HCT116 (cell line): ENCODE results near the gene ACVR1. TPM values are rescaled to one million over a fixed set of nuclear protein-coding genes. Genes with fewer than 3 reads are reported as not detected.

ENCODE experiments used
- ATAC-seq: fragments of 200-7000 bp; cut with Tn5 transposase; 2 replicates; pipeline ENCODE4 v1.9.1; 2020; ENCODE audit warnings: mild to moderate bottlenecking, moderate library complexity
- BruUV-seq: library from RNA; stranded (reverse); fragments of 400-500 nt; replicated peaks from 2 replicates; lab custom pipeline; 2021; lab: Mats Ljungman, UMichigan
- CTCF ChIA-PET: fragments of 300-600 bp; sonication (Branson Sonifier 250); formaldehyde crosslinking; loops from one replicate; lab custom pipeline; 2021; ENCODE audit warnings: antibody characterized with exemption; lab: Charles Lee
- POLR2A ChIA-PET: fragments of 300-600, 350-600 bp; sonication (Branson Sonifier 250); formaldehyde crosslinking; loops from one replicate; lab custom pipeline; 2021; ENCODE audit warnings: antibody characterized with exemption; lab: Charles Lee
- RAD21 ChIA-PET, 2 experiments: fragments of 300-600 bp; sonication (Branson Sonifier 250); formaldehyde crosslinking; loops; one replicate each; lab custom pipeline; 2023; ENCODE audit warnings: low total read pairs in 2 of 2; ENCODE audit not compliant: uncharacterized antibody in 2 of 2, unreplicated experiment in 2 of 2, low non-redundant PET in 1 of 2; lab: Charles Lee
- DNase-seq: peaks from one replicate; pipeline ENCODE4 v3.0.0-alpha.2; 2010; ENCODE audit warnings: low read depth, low spot score
- H2AFZ ChIP-seq: fragments of 200-600 bp; shearing (Covaris generic), sonication (generic); 2 replicates; pipeline ENCODE4 v1.6.1; 2017; ENCODE audit warnings: low read depth, mixed run types, mixed read lengths, antibody characterized with exemption, low read length; ENCODE audit not compliant: poor library complexity, severe bottlenecking
- H3K27ac ChIP-seq: 2 replicates; pipeline ENCODE4 v1.5.1; 2012; ENCODE audit warnings: low read depth, low read length
- H3K27me3 ChIP-seq: fragments of 200-600 bp; sonication (generic); 2 replicates; pipeline ENCODE4 v1.6.1; 2016; ENCODE audit warnings: mixed run types, low read length, mixed read lengths; ENCODE audit not compliant: insufficient read depth
- H3K36me3 ChIP-seq, 2 experiments: fragments of 200-500 bp in 1 of 2; fragments of 200-600 bp in 1 of 2; sonication (Bioruptor generic) in 1 of 2; sonication (generic) in 1 of 2; 2 replicates each; pipeline versions ENCODE4 v1.5.1 to v1.6.1; 2014 to 2016; ENCODE audit warnings: low read length in 2 of 2, inconsistent platforms in 1 of 2, mixed read lengths in 1 of 2, mixed run types in 1 of 2; ENCODE audit not compliant: insufficient read depth in 2 of 2, control insufficient read depth in 1 of 2
- H3K4me1 ChIP-seq, 2 experiments: fragments of 200-600 bp in 1 of 2; sonication (generic) in 1 of 2; 2 replicates each; pipeline versions ENCODE4 v1.5.1 to v1.6.1; 2012 to 2017; ENCODE audit warnings: low read length in 2 of 2, inconsistent platforms in 1 of 2, mild to moderate bottlenecking in 1 of 2, mixed read lengths in 1 of 2, mixed run types in 1 of 2, moderate library complexity in 1 of 2; ENCODE audit not compliant: insufficient read depth in 2 of 2, control insufficient read depth in 1 of 2
- H3K4me2 ChIP-seq: fragments of 200-600 bp; sonication (generic); 2 replicates; pipeline ENCODE4 v1.6.1; 2017; ENCODE audit warnings: mixed run types, low read length, mixed read lengths
- H3K4me3 ChIP-seq, 2 experiments: fragments of 200-600 bp in 1 of 2; sonication (generic) in 1 of 2; replicated peaks in 1 of 2; 2 replicates each; pipeline ENCODE4 v1.5.1; 2011 to 2016; ENCODE audit warnings: low read length in 2 of 2, control low read depth in 1 of 2, low read depth in 1 of 2, mild to moderate bottlenecking in 1 of 2, mixed read lengths in 1 of 2, mixed run types in 1 of 2
- H3K79me2 ChIP-seq: fragments of 200-600 bp; sonication (generic); 2 replicates; pipeline ENCODE4 v1.6.1; 2017; ENCODE audit warnings: mild to moderate bottlenecking, mixed run types, low read length, moderate library complexity, mixed read lengths; ENCODE audit not compliant: insufficient read depth
- H3K9ac ChIP-seq: fragments of 200-600 bp; sonication (generic); 2 replicates; pipeline ENCODE4 v1.6.1; 2016; ENCODE audit warnings: low read length, mixed read lengths
- H3K9me2 ChIP-seq: fragments of 200-600 bp; sonication (generic), shearing (Covaris generic); 2 replicates; pipeline ENCODE4 v1.6.1; 2017; ENCODE audit warnings: mixed run types, mild to moderate bottlenecking, moderate library complexity; ENCODE audit not compliant: insufficient read depth
- H3K9me3 ChIP-seq, 2 experiments: fragments of 200-500 bp in 1 of 2; fragments of 200-600 bp in 1 of 2; sonication (Bioruptor generic) in 1 of 2; sonication (generic) in 1 of 2; 2 replicates each; pipeline ENCODE4 v1.6.1; 2014 to 2017; ENCODE audit warnings: low read length in 2 of 2, mixed read lengths in 2 of 2, inconsistent platforms in 1 of 2, low read depth in 1 of 2, mild to moderate bottlenecking in 1 of 2, mixed run types in 1 of 2, moderate library complexity in 1 of 2; ENCODE audit not compliant: control insufficient read depth in 1 of 2, insufficient read depth in 1 of 2
- H4K20me1 ChIP-seq: fragments of 200-600 bp; sonication (generic), shearing (Covaris generic); 2 replicates; pipeline ENCODE4 v1.6.1; 2017; ENCODE audit warnings: mixed run types, mild to moderate bottlenecking, moderate library complexity; ENCODE audit not compliant: insufficient read depth
- CBX3 ChIP-seq: IDR thresholded peaks from 2 replicates; pipeline ENCODE4 v1.6.1; 2012; ENCODE audit warnings: low read depth
- CEBPB ChIP-seq: IDR thresholded peaks from 2 replicates; pipeline ENCODE4 v1.6.1; 2012; ENCODE audit warnings: low read depth
- CTCF ChIP-seq, 3 experiments: fragments of 200-600 bp in 1 of 3; sonication (generic) in 1 of 3; IDR thresholded peaks in 2 of 3; conservative IDR thresholded peaks in 1 of 3; 2 replicates each; pipeline ENCODE4 v1.5.1; 2012 to 2017; ENCODE audit warnings: low read depth in 2 of 3, low read length in 2 of 3, antibody characterized with exemption in 1 of 3, borderline replicate concordance in 1 of 3, control low read depth in 1 of 3, mild to moderate bottlenecking in 1 of 3, mixed read lengths in 1 of 3, mixed run types in 1 of 3, moderate library complexity in 1 of 3; ENCODE audit not compliant: insufficient read depth in 1 of 3
- ELF1 ChIP-seq: IDR thresholded peaks from 2 replicates; pipeline ENCODE4 v1.6.1; 2012; ENCODE audit warnings: low read depth, borderline replicate concordance
- EZH2 ChIP-seq: fragments of 200-600 bp; sonication (generic); IDR thresholded peaks from 2 replicates; pipeline ENCODE4 v1.6.1; 2017; ENCODE audit warnings: antibody characterized with exemption, mixed run types
- MAX ChIP-seq: IDR thresholded peaks from 2 replicates; pipeline ENCODE4 v1.6.1; 2012
- SRF ChIP-seq: IDR thresholded peaks from 2 replicates; pipeline ENCODE4 v1.6.1; 2012; ENCODE audit warnings: low read depth
- YY1 ChIP-seq: IDR thresholded peaks from 2 replicates; pipeline ENCODE4 v1.6.1; 2011; ENCODE audit warnings: low read length, low read depth, moderate library complexity, mild to moderate bottlenecking; ENCODE audit not compliant: insufficient replicate concordance; ENCODE audit errors: extremely low read depth
- intact Hi-C: fragments of 100-400 bp; cut with micrococcal nuclease; formaldehyde crosslinking; loops from 2 replicates; pipeline ENCODE4 v1.10.0; 2022
- total RNA-seq: library from RNA; stranded (reverse); gene quantifications from one replicate; pipeline ENCODE4 v1.2.1, GENCODE V29; 2021; ENCODE audit not compliant: unreplicated experiment
- TF ChIP-seq, protein P1 (sequence below): IDR thresholded peaks from 2 replicates; pipeline ENCODE4 v1.6.1; 2011; ENCODE audit warnings: mild to moderate bottlenecking, low read length, moderate library complexity; ENCODE audit not compliant: insufficient replicate concordance; ENCODE audit errors: extremely low read depth

The ACVR1 gene
- total RNA-seq, 1 experiment from 2014 or later: 16.9 TPM

DNA sequence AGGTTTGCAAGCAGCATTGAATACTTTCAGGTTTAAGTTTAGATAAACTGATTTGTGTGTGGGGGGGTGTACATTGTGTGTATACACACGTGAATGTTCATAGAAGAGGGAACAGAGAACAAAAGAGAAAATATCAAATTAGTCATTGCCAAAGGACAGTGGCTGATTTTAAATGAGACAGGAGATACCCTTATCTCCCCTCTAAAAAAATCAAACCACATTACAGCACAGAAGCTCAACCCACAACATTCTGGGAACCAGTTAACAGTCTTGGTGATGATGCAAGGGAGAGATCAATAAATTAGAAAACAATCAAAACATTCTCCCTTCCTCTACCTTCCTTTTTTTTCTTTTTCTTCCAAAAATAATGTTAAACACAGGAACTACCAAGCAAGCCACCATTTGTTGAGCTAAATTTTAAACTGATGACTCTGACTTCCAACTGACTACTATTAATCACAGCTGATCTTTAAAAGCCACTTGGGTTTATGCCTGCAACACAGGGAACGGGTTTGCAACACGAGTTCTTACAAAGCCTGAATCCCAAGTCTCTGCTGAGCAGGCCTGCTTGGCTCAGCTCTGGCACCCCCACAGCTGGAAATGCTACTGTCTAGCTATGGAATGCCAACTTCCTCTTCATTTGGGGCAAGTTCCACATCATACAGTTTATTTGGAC, 128.3 kb downstream of the ACVR1 start:
- no peaks in the 10 kb centered on the region for H3K27me3 ChIP-seq
- no peaks in the 10 kb centered on the region for H3K9me2 ChIP-seq
- DNase-seq (no peak), ATAC-seq (no peak)
- no peaks in the 10 kb centered on the region for H4K20me1 ChIP-seq
- H3K4me1 ChIP-seq: no peaks in the 10 kb centered on the region
- no peaks in the 10 kb centered on the region for H3K79me2 ChIP-seq
- no peak overlapping the region for H3K4me3 ChIP-seq
- no peak for TF ChIP-seq CEBPB
- TF ChIP-seq MAX: no peak
- no peak for TF ChIP-seq YY1
- TF ChIP-seq CBX3: no peak
- TF ChIP-seq ELF1: no peak
- TF ChIP-seq EZH2: no peak
- TF ChIP-seq, protein P1, sequence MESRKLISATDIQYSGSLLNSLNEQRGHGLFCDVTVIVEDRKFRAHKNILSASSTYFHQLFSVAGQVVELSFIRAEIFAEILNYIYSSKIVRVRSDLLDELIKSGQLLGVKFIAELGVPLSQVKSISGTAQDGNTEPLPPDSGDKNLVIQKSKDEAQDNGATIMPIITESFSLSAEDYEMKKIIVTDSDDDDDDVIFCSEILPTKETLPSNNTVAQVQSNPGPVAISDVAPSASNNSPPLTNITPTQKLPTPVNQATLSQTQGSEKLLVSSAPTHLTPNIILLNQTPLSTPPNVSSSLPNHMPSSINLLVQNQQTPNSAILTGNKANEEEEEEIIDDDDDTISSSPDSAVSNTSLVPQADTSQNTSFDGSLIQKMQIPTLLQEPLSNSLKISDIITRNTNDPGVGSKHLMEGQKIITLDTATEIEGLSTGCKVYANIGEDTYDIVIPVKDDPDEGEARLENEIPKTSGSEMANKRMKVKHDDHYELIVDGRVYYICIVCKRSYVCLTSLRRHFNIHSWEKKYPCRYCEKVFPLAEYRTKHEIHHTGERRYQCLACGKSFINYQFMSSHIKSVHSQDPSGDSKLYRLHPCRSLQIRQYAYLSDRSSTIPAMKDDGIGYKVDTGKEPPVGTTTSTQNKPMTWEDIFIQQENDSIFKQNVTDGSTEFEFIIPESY: no peak
- no peak for TF ChIP-seq CTCF (IDR thresholded peaks at IDR 0.05 in 2 of 3, conservative IDR thresholded peaks at IDR 0.05 in 1 of 3; ENCODE audit: borderline replicate concordance in 1 of 3, insufficient read depth in 1 of 3, low read depth in 2 of 3, low read length in 2 of 3)
- TF ChIP-seq SRF: no peak
- ChIA-PET RAD21 (no interaction called here), CTCF (no interaction called here), POLR2A (no interaction called here)
- H2AFZ ChIP-seq: no peak overlapping the region
- H3K9ac ChIP-seq: no peak overlapping the region
- intact Hi-C loops: no loop called here
- no peaks in the 10 kb centered on the region for H3K9me3 ChIP-seq
- no peaks in the 10 kb centered on the region; a peak in 1 of 4 replicates for H3K36me3 ChIP-seq
- H3K27ac ChIP-seq: no peak overlapping the region
- H3K4me2 ChIP-seq: no peak overlapping the region
- BruUV-seq: no TSS peak
